Ishikawa (cell line): Measurements from ENCODE around the gene CTTNBP2NL.

Experiments used
- CEBPB ChIP-seq: IDR thresholded peaks from 2 replicates; pipeline ENCODE4 v1.6.1; 2012
- CREB1 ChIP-seq: IDR thresholded peaks from 2 replicates; pipeline ENCODE4 v1.6.1; 2012; ENCODE audit warnings: low read depth
- EGR1 ChIP-seq: IDR thresholded peaks from 2 replicates; pipeline ENCODE4 v1.6.1; 2012
- EP300 ChIP-seq: IDR thresholded peaks from 2 replicates; pipeline ENCODE4 v1.6.1; 2012; ENCODE audit warnings: borderline replicate concordance
- FOXM1 ChIP-seq: IDR thresholded peaks from 2 replicates; pipeline ENCODE4 v1.6.1; 2012; ENCODE audit warnings: low read depth, borderline replicate concordance
- NFIC ChIP-seq: IDR thresholded peaks from 2 replicates; pipeline ENCODE4 v1.6.1; 2012
- RAD21 ChIP-seq: IDR thresholded peaks from 2 replicates; pipeline ENCODE4 v1.6.1; 2012; ENCODE audit warnings: low read depth
- TAF1 ChIP-seq: IDR thresholded peaks from 2 replicates; pipeline ENCODE4 v1.6.1; 2012; ENCODE audit warnings: low read depth, mild to moderate bottlenecking
- TCF12 ChIP-seq: IDR thresholded peaks from 2 replicates; pipeline ENCODE4 v1.6.1; 2012; ENCODE audit warnings: low read depth
- TEAD4 ChIP-seq: IDR thresholded peaks from 2 replicates; pipeline ENCODE4 v1.6.1; 2012
- YY1 ChIP-seq: IDR thresholded peaks from 2 replicates; pipeline ENCODE4 v1.6.1; 2012; ENCODE audit warnings: low read depth
- ZBTB7A ChIP-seq: IDR thresholded peaks from 2 replicates; pipeline ENCODE4 v1.6.1; 2012; ENCODE audit warnings: low read depth
- TF ChIP-seq, protein P1 (sequence below): IDR thresholded peaks from 2 replicates; pipeline ENCODE4 v1.6.1; 2012; ENCODE audit warnings: low read depth, mild to moderate bottlenecking
- TF ChIP-seq, protein P2 (sequence below): IDR thresholded peaks from 2 replicates; pipeline ENCODE4 v1.6.1; 2012
- TF ChIP-seq, protein P3 (sequence below): IDR thresholded peaks from 2 replicates; pipeline ENCODE4 v1.6.1; 2012

Gene CTTNBP2NL

DNA sequence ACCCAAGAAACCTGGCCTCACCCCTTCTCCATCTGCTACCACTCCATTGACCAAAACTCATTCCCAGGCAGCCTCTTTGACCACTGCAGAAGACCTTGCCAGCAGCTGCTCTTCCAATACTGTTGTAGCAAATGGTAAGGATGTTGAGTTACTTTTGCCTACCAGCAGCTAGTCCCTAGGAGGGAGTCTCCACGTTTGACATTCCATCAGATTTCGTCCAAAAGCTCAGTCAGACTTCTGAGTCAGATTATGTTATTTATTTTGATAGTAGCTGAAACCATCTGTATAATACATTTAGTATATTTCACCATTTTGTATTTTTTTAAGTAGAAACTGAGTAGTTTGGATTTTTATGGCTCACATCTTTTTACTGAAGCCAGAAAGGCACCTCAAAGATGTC, 61.2 kb downstream of the CTTNBP2NL start:
- TF ChIP-seq, protein P1, sequence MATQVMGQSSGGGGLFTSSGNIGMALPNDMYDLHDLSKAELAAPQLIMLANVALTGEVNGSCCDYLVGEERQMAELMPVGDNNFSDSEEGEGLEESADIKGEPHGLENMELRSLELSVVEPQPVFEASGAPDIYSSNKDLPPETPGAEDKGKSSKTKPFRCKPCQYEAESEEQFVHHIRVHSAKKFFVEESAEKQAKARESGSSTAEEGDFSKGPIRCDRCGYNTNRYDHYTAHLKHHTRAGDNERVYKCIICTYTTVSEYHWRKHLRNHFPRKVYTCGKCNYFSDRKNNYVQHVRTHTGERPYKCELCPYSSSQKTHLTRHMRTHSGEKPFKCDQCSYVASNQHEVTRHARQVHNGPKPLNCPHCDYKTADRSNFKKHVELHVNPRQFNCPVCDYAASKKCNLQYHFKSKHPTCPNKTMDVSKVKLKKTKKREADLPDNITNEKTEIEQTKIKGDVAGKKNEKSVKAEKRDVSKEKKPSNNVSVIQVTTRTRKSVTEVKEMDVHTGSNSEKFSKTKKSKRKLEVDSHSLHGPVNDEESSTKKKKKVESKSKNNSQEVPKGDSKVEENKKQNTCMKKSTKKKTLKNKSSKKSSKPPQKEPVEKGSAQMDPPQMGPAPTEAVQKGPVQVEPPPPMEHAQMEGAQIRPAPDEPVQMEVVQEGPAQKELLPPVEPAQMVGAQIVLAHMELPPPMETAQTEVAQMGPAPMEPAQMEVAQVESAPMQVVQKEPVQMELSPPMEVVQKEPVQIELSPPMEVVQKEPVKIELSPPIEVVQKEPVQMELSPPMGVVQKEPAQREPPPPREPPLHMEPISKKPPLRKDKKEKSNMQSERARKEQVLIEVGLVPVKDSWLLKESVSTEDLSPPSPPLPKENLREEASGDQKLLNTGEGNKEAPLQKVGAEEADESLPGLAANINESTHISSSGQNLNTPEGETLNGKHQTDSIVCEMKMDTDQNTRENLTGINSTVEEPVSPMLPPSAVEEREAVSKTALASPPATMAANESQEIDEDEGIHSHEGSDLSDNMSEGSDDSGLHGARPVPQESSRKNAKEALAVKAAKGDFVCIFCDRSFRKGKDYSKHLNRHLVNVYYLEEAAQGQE: no peak
- TF ChIP-seq EGR1 (no peak), NFIC (no peak), TEAD4 (no peak), CEBPB (no peak)

DNA sequence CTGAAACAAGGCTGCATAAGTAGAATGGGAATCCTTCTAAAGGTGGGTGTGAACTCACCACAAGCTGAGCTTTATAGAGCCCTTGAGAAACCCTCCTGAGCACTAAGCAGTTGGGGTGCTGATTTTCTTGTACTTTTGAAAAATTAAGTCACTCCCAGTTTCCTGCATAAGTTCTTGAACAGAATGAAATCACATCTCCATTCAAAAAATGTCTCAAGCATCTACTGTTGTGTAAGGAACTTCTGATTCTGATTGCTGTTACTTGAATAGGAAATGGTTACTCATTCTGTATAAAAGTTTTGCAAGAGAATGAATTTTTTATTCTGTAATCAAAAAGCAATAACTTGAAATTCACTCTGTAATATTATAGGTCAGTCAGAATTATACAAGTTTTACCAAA, 61.9 kb downstream of the CTTNBP2NL start:
- TF ChIP-seq, protein P1: no peak
- TF ChIP-seq ZBTB7A (no peak), YY1 (no peak), TAF1 (no peak), NFIC (no peak), CEBPB (no peak), TCF12 (no peak), EGR1 (no peak), FOXM1 (no peak), RAD21 (no peak), EP300 (no peak), TEAD4 (no peak), CREB1 (no peak)
- TF ChIP-seq, protein P2, sequence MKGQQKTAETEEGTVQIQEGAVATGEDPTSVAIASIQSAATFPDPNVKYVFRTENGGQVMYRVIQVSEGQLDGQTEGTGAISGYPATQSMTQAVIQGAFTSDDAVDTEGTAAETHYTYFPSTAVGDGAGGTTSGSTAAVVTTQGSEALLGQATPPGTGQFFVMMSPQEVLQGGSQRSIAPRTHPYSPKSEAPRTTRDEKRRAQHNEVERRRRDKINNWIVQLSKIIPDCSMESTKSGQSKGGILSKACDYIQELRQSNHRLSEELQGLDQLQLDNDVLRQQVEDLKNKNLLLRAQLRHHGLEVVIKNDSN: no peak
- TF ChIP-seq, protein P3, sequence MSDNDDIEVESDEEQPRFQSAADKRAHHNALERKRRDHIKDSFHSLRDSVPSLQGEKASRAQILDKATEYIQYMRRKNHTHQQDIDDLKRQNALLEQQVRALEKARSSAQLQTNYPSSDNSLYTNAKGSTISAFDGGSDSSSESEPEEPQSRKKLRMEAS: no peak

DNA sequence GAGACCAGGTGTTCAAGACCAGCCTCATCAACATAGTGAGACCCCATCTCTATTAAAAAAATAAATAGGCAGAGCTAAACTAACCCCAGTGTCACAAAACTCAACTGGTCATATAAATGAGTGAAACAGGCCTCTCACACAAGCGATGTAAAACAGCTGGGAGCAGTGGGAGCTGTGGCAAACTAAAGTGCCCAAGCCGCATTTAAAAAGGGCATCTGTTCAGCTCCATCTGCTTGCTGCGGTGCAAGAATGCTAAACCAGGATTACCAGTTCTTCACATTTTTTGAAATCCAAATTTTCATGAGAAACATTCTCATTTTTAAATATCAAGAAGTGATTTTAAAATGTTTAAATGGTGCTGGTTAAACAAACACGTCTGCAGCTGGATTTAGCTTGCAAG, 62.7 kb downstream of the CTTNBP2NL start:
- no peak for TF ChIP-seq TAF1

DNA sequence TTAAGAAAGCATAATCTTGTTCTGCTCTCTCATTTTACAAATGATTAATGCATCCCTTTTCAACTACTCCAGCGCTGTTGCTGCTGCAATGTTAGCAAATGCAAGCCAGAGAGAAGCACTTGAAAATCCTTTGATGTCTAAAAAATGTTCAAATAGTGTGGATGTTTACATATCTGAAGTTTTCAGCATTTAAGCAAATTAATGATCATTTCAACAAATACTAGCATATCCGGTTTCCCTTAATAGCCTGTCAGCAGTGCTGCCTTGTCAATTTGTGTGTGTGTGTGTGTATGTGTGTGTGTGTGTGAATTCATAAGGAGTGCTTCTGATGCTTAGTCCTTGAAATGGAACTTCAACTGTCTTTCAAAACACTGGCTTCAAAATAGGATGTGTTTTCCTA, 64.6 kb downstream of the CTTNBP2NL start:
- TF ChIP-seq CEBPB: no peak
- TF ChIP-seq, protein P1: no peak
- TF ChIP-seq, protein P2: no peak
- TF ChIP-seq FOXM1: no peak
- TF ChIP-seq CREB1: no peak
- TF ChIP-seq, protein P3: no peak
- TF ChIP-seq RAD21: no peak
- no peak for TF ChIP-seq EGR1
- TF ChIP-seq TCF12: no peak

DNA sequence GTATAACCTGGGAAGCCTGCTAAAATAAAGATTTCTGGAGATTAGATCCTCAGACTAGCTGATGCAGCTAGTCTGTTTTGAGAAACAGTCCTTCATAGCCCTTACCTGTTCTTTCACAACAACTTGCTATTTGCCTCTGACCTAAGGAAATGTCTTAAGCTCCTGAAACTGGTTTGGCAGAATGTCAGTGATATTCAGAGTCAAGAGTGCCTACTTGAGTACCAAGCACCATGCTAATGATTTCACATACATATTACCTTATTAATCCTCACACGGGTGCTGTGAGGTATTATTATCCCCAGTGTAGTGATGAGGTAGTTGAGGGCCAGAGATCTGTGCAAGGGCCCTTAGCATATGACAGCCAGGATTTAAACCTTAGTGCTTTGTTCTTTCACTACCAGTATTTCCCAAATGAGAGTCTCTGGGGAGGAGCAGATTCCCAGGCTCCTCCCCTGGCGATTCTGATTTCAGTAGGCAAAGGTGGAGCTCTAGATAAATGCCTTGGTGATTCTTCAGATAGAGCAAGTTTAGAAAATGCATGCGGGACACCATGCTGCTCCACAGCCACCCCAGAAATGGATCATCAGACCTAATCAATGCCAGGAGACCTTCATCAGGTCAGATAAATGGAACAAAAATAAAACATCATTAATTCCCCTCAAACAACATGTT, 65.3 kb downstream of the CTTNBP2NL start:
- TF ChIP-seq TCF12 (no peak), RAD21 (no peak), CREB1 (no peak), EGR1 (no peak), CEBPB (no peak), ZBTB7A (no peak), YY1 (no peak), NFIC (no peak), FOXM1 (no peak), EP300 (no peak), TAF1 (no peak), TEAD4 (no peak)
- TF ChIP-seq, protein P3: no peak
- TF ChIP-seq, protein P2: no peak
- TF ChIP-seq, protein P1: no peak
